SK-N-SH (cell line): ENCODE results near the gene CPEB1. TPM values are rescaled to one million over a fixed set of nuclear protein-coding genes. Genes with fewer than 3 reads are reported as not detected.

Source experiments
- CTCF ChIA-PET: fragments of 300-600, 350-600 bp; formaldehyde crosslinking; extraction: SDS; loops from one replicate; lab custom pipeline; 2021; lab: Yijun Ruan, JAX
- POLR2A ChIA-PET: fragments of 350-600 bp; sonication (Branson Sonifier 250); formaldehyde crosslinking; extraction: SDS; loops from one replicate; lab custom pipeline; 2020; ENCODE audit warnings: antibody characterized with exemption, inconsistent platforms; lab: Yijun Ruan, JAX
- DNase-seq: peaks from one replicate; pipeline ENCODE4 v3.0.0; 2012
- H2AFZ ChIP-seq: fragments of 200-600 bp; sonication (generic); 2 replicates; pipeline ENCODE4 v1.8.1; 2016; ENCODE audit warnings: antibody characterized with exemption, mild to moderate bottlenecking, low read depth
- H3F3A ChIP-seq: fragments of 200-600 bp; sonication (generic); replicated peaks from 2 replicates; pipeline ENCODE3; 2016; ENCODE audit warnings: antibody characterized with exemption, mild to moderate bottlenecking; ENCODE audit not compliant: insufficient read depth
- H3K27ac ChIP-seq, 2 experiments: fragments of 200-500 bp in 1 of 2; fragments of 200-600 bp in 1 of 2; sonication (Bioruptor generic) in 1 of 2; sonication (generic), shearing (Covaris generic) in 1 of 2; 2 replicates each; pipeline versions ENCODE4 v1.5.1 to v1.6.1; 2014 to 2016; ENCODE audit warnings: low read depth in 2 of 2, inconsistent platforms in 1 of 2, low read length in 1 of 2, mild to moderate bottlenecking in 1 of 2, mixed read lengths in 1 of 2
- H3K27me3 ChIP-seq: fragments of 200-600 bp; sonication (generic), shearing (Covaris generic); 2 replicates; pipeline ENCODE4 v1.6.1; 2016; ENCODE audit warnings: mixed run types; ENCODE audit not compliant: insufficient read depth
- H3K36me3 ChIP-seq, 2 experiments: fragments of 200-500 bp in 1 of 2; fragments of 200-600 bp in 1 of 2; sonication (Bioruptor generic) in 1 of 2; sonication (generic) in 1 of 2; replicated peaks in 1 of 2; 2 replicates each; pipeline versions ENCODE3 to v1.5.1; 2014 to 2016; ENCODE audit warnings: low read length in 1 of 2, mild to moderate bottlenecking in 1 of 2; ENCODE audit not compliant: insufficient read depth in 2 of 2, control insufficient read depth in 1 of 2
- H3K4me1 ChIP-seq, 2 experiments: fragments of 200-500 bp in 1 of 2; fragments of 200-600 bp in 1 of 2; sonication (Bioruptor generic) in 1 of 2; sonication (generic), shearing (Covaris generic) in 1 of 2; 2 replicates each; pipeline versions ENCODE4 v1.5.1 to v1.6.1; 2014 to 2016; ENCODE audit warnings: low read depth in 1 of 2, low read length in 1 of 2, mixed run types in 1 of 2; ENCODE audit not compliant: insufficient read depth in 2 of 2, control insufficient read depth in 1 of 2
- H3K4me2 ChIP-seq: fragments of 200-600 bp; sonication (generic), shearing (Covaris generic); 2 replicates; pipeline ENCODE4 v1.6.1; 2017; ENCODE audit warnings: mixed run types
- H3K4me3 ChIP-seq, 2 experiments: fragments of 200-500 bp in 1 of 2; fragments of 200-600 bp in 1 of 2; sonication (Bioruptor generic) in 1 of 2; sonication (generic), shearing (Covaris generic) in 1 of 2; 2 replicates each; pipeline versions ENCODE4 v1.5.1 to v1.8.1; 2014 to 2016; ENCODE audit warnings: low read depth in 2 of 2, inconsistent platforms in 1 of 2, low read length in 1 of 2, mild to moderate bottlenecking in 1 of 2, mixed read lengths in 1 of 2, moderate library complexity in 1 of 2
- H3K79me2 ChIP-seq: fragments of 200-600 bp; sonication (generic); 2 replicates; pipeline ENCODE4 v1.8.1; 2017; ENCODE audit warnings: mild to moderate bottlenecking; ENCODE audit not compliant: insufficient read depth
- H3K9ac ChIP-seq: fragments of 200-600 bp; sonication (generic); 2 replicates; pipeline ENCODE4 v1.6.1; 2017; ENCODE audit warnings: mixed run types
- H3K9me2 ChIP-seq: fragments of 200-600 bp; sonication (generic); 2 replicates; pipeline ENCODE4 v1.6.1; 2017; ENCODE audit warnings: mixed run types
- H3K9me3 ChIP-seq: fragments of 200-600 bp; sonication (generic); 2 replicates; pipeline ENCODE4 v1.6.1; 2017; ENCODE audit warnings: mixed run types, mild to moderate bottlenecking, moderate library complexity
- H4K20me1 ChIP-seq: fragments of 200-600 bp; sonication (generic); 2 replicates; pipeline ENCODE4 v1.6.1; 2017; ENCODE audit warnings: mild to moderate bottlenecking, mixed run types; ENCODE audit not compliant: insufficient read depth
- CHD2 ChIP-seq: fragments of 150-350 bp; IDR thresholded peaks from 2 replicates; pipeline ENCODE4 v1.6.1; 2018; ENCODE audit warnings: low read length; ENCODE audit not compliant: partially characterized antibody
- ELF1 ChIP-seq: IDR thresholded peaks from 2 replicates; pipeline ENCODE4 v1.4.0; 2012
- FOSL2 ChIP-seq: IDR thresholded peaks from 2 replicates; pipeline ENCODE4 v1.4.0; 2012; ENCODE audit warnings: low read depth, mild to moderate bottlenecking, moderate library complexity, borderline replicate concordance
- FOXJ3 ChIP-seq: sonication (generic); formaldehyde crosslinking; IDR thresholded peaks from 2 replicates; pipeline ENCODE4 v1.5.1; 2020; ENCODE audit warnings: mild to moderate bottlenecking, missing genetic modification reagents
- FOXM1 ChIP-seq: IDR thresholded peaks from 2 replicates; pipeline ENCODE4 v1.4.0; 2012; ENCODE audit warnings: low read depth, mild to moderate bottlenecking
- GATA2 ChIP-seq: sonication (generic); formaldehyde crosslinking; IDR thresholded peaks from 2 replicates; pipeline ENCODE4 v1.5.0; 2020; ENCODE audit warnings: mild to moderate bottlenecking, missing genetic modification reagents
- IRF3 ChIP-seq: fragments of 150-350 bp; IDR thresholded peaks from 2 replicates; pipeline ENCODE4 v1.6.1; 2016; ENCODE audit warnings: mild to moderate bottlenecking, low read depth, low read length
- JUND ChIP-seq: IDR thresholded peaks from 2 replicates; pipeline ENCODE4 v1.4.0; 2012
- MEF2A ChIP-seq: IDR thresholded peaks from 2 replicates; pipeline ENCODE4 v1.4.0; 2012; ENCODE audit warnings: low read depth, borderline replicate concordance
- MXI1 ChIP-seq: IDR thresholded peaks from 2 replicates; pipeline ENCODE4 v1.6.1; 2012; ENCODE audit warnings: mild to moderate bottlenecking, low read depth, low read length, improper control_type of control experiment
- NFIC ChIP-seq: IDR thresholded peaks from 2 replicates; pipeline ENCODE4 v1.4.0; 2012; ENCODE audit warnings: borderline replicate concordance
- POLR2AphosphoS5 ChIP-seq: IDR thresholded peaks from 2 replicates; pipeline ENCODE4 v1.6.1; 2012; ENCODE audit warnings: low read depth, low read length
- RXRA ChIP-seq: IDR thresholded peaks from 2 replicates; pipeline ENCODE4 v1.4.0; 2012; ENCODE audit warnings: low read depth, mild to moderate bottlenecking, borderline replicate concordance
- SMC3 ChIP-seq: IDR thresholded peaks from 2 replicates; pipeline ENCODE4 v1.6.1; 2012; ENCODE audit warnings: low read depth, low read length, improper control_type of control experiment
- TAF1 ChIP-seq: IDR thresholded peaks from 2 replicates; pipeline ENCODE4 v1.6.1; 2012; ENCODE audit warnings: low read depth, mild to moderate bottlenecking, low read length, moderate library complexity, borderline replicate concordance
- TCF12 ChIP-seq: IDR thresholded peaks from 2 replicates; pipeline ENCODE4 v1.4.0; 2012
- WGBS: methylation state at CpG from one replicate; pipeline ENCODE4 v1.1.6; 2017; ENCODE audit warnings: low lambda C conversion rate; 5-methylcytosine and 5-hydroxymethylcytosine counted together
- polyA plus RNA-seq, 3 experiments: library from polyadenylated mRNA; depleted of rRNA; stranded (reverse); fragments of >200 nt; gene quantifications; 2 replicates each; pipeline ENCODE4 v1.2.3, GENCODE V29; 2012
- TF ChIP-seq, protein P1 (sequence below): fragments of 200-600 bp; sonication (generic); IDR thresholded peaks from 2 replicates; pipeline ENCODE4 v1.6.1; 2017; ENCODE audit warnings: antibody characterized with exemption, mild to moderate bottlenecking, moderate library complexity
- TF ChIP-seq, protein P2 (sequence below): IDR thresholded peaks from 2 replicates; pipeline ENCODE4 v1.4.0; 2012; ENCODE audit warnings: low read depth, borderline replicate concordance
- TF ChIP-seq, protein P3 (sequence below): IDR thresholded peaks from 2 replicates; pipeline ENCODE4 v1.6.1; 2012; ENCODE audit warnings: mild to moderate bottlenecking, low read depth, low read length, moderate library complexity

CPEB1 gene
- polyA plus RNA-seq, 1 of the 3 experiments (the other 2 are of a cell fraction): 2.6 TPM

- TF ChIP-seq, protein P1, sequence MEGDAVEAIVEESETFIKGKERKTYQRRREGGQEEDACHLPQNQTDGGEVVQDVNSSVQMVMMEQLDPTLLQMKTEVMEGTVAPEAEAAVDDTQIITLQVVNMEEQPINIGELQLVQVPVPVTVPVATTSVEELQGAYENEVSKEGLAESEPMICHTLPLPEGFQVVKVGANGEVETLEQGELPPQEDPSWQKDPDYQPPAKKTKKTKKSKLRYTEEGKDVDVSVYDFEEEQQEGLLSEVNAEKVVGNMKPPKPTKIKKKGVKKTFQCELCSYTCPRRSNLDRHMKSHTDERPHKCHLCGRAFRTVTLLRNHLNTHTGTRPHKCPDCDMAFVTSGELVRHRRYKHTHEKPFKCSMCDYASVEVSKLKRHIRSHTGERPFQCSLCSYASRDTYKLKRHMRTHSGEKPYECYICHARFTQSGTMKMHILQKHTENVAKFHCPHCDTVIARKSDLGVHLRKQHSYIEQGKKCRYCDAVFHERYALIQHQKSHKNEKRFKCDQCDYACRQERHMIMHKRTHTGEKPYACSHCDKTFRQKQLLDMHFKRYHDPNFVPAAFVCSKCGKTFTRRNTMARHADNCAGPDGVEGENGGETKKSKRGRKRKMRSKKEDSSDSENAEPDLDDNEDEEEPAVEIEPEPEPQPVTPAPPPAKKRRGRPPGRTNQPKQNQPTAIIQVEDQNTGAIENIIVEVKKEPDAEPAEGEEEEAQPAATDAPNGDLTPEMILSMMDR: no peak
- TF ChIP-seq NFIC: no peak
These were observed 98.5 kb downstream of the CPEB1 start (continued) for GRCh38 chr15:82548700-82549099.

DNA sequence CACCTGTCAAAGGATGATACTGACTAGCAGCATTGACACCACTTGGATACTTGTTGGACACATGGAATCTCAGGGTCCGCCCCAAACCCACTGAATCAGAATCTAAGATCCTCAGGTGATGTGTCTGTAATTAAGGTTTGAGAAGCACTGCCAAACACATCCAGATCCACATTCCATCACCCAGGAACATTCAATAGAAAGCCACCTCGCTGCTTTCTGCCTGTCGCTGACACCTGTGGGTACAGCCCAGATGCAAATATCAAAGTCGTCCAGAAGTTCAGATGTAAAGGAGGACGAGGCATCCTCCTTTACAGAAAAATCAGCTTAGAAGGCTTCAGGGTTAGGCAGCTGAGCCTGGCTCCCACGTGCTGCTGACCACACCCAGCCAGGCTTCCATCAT, 101.7 kb downstream of the CPEB1 start:
- no peaks in the 10 kb centered on the region for H4K20me1 ChIP-seq
- peaks cover 4% of the 10 kb centered on the region; the same call in 1 of the 2 replicates for H3K79me2 ChIP-seq
- peaks cover 0 to 3% of the 10 kb centered on the region in 2 experiments; a peak in 1 of 4 replicates for H3K4me1 ChIP-seq
- H3K27ac ChIP-seq: no peak overlapping the region
- no peak overlapping the region for H3K9ac ChIP-seq
- no peaks in the 10 kb centered on the region for H3K9me3 ChIP-seq
- H3K27me3 ChIP-seq: no peaks in the 10 kb centered on the region
- H3F3A ChIP-seq: peaks cover 5% of the 10 kb centered on the region
- no peak overlapping the region for H3K4me3 ChIP-seq
- no peaks in the 10 kb centered on the region for H3K9me2 ChIP-seq
- POLR2A ChIA-PET: no interaction called here
- H3K4me2 ChIP-seq: no peak overlapping the region
- 79% methylated on average over 6 of the region's 6 CpGs for WGBS
- no peak for DNase-seq
- no peaks in the 10 kb centered on the region for H3K36me3 ChIP-seq
- no peak overlapping the region for H2AFZ ChIP-seq
- TF ChIP-seq GATA2 (CRISPR knock-in tag) (no peak), TAF1 (no peak), IRF3 (no peak), FOXM1 (no peak), TCF12 (no peak), ELF1 (no peak), FOXJ3 (CRISPR knock-in tag) (no peak), MXI1 (no peak), FOSL2 (no peak), CHD2 (no peak), SMC3 (no peak), JUND (no peak), RXRA (no peak), MEF2A (no peak), POLR2AphosphoS5 (no peak)
- TF ChIP-seq, protein P2, sequence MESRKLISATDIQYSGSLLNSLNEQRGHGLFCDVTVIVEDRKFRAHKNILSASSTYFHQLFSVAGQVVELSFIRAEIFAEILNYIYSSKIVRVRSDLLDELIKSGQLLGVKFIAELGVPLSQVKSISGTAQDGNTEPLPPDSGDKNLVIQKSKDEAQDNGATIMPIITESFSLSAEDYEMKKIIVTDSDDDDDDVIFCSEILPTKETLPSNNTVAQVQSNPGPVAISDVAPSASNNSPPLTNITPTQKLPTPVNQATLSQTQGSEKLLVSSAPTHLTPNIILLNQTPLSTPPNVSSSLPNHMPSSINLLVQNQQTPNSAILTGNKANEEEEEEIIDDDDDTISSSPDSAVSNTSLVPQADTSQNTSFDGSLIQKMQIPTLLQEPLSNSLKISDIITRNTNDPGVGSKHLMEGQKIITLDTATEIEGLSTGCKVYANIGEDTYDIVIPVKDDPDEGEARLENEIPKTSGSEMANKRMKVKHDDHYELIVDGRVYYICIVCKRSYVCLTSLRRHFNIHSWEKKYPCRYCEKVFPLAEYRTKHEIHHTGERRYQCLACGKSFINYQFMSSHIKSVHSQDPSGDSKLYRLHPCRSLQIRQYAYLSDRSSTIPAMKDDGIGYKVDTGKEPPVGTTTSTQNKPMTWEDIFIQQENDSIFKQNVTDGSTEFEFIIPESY: no peak
- TF ChIP-seq, protein P3, sequence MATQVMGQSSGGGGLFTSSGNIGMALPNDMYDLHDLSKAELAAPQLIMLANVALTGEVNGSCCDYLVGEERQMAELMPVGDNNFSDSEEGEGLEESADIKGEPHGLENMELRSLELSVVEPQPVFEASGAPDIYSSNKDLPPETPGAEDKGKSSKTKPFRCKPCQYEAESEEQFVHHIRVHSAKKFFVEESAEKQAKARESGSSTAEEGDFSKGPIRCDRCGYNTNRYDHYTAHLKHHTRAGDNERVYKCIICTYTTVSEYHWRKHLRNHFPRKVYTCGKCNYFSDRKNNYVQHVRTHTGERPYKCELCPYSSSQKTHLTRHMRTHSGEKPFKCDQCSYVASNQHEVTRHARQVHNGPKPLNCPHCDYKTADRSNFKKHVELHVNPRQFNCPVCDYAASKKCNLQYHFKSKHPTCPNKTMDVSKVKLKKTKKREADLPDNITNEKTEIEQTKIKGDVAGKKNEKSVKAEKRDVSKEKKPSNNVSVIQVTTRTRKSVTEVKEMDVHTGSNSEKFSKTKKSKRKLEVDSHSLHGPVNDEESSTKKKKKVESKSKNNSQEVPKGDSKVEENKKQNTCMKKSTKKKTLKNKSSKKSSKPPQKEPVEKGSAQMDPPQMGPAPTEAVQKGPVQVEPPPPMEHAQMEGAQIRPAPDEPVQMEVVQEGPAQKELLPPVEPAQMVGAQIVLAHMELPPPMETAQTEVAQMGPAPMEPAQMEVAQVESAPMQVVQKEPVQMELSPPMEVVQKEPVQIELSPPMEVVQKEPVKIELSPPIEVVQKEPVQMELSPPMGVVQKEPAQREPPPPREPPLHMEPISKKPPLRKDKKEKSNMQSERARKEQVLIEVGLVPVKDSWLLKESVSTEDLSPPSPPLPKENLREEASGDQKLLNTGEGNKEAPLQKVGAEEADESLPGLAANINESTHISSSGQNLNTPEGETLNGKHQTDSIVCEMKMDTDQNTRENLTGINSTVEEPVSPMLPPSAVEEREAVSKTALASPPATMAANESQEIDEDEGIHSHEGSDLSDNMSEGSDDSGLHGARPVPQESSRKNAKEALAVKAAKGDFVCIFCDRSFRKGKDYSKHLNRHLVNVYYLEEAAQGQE: no peak
- TF ChIP-seq, all 33 proteins: peak for 0
- CTCF ChIA-PET: interaction anchor here (2.2 kb wide), 1 partner anchor 15 kb away, joined by 7 read pairs; no protein-coding TSS in a partner anchor
